GM12891 (cell line): Measurements from ENCODE around the gene CNTFR.

Source experiments
- POLR2A ChIP-seq: IDR thresholded peaks from 2 replicates; pipeline ENCODE4 v1.6.1; 2011; ENCODE audit warnings: low read depth, low read length, control low read depth
- POLR2AphosphoS5 ChIP-seq: IDR thresholded peaks from 2 replicates; pipeline ENCODE4 v1.6.1; 2011; ENCODE audit warnings: low read depth, low read length, control low read depth
- SPI1 ChIP-seq: IDR thresholded peaks from 2 replicates; pipeline ENCODE4 v1.6.1; 2011; ENCODE audit warnings: low read depth, low read length, control low read depth
- TAF1 ChIP-seq: IDR thresholded peaks from 2 replicates; pipeline ENCODE4 v1.6.1; 2011; ENCODE audit warnings: low read depth, low read length, control low read depth

DNA sequence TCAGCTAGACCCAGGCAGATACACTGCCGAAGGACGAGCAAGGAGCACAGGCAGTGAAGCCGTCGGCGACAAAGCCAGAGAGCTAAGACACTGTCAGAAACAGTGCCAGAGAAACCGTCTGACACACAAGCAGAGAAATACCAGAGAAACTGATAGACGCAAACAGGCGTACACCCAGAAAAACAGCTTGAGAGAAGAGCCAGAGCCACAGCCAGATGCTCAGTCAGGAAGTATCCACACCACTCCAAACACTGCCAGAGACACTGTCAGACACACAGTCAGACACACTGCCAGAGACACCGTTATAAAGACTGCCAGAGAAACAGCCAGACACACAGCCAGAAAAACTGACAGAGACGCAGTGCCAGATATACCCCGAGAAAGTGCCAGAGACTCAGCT lies 19.1 kb downstream of the CNTFR start:
- TF ChIP-seq POLR2A (no peak), POLR2AphosphoS5 (no peak), SPI1 (no peak), TAF1 (no peak)
